Measurements from ENCODE around the gene FXR2. TPM values are rescaled to one million over a fixed set of nuclear protein-coding genes. Genes with fewer than 3 reads are reported as not detected.

FXR2 gene
- total and polyA plus RNA-seq, 4 donors: 6.8 to 18.3 (median 14.8) TPM

- WGBS: 41% methylated on average over 6 of the region's 6 CpGs
- Histone ChIP-seq H3K4me3 (ENCODE audit: low read depth in 1 of 3, low read length in 3 of 3) (no peak overlapping the region), H3K9me3 (ENCODE audit: control insufficient read depth in 4 of 4, low read length in 3 of 4) (no peaks in the 10 kb centered on the region), H3K4me1 (ENCODE audit: control insufficient read depth in 4 of 4, insufficient read depth in 4 of 4, low read length in 3 of 4) (peaks cover 15 to 42% (median 35%) of the 10 kb centered on the region in 4 donors), H3K27me3 (ENCODE audit: control insufficient read depth in 4 of 4, insufficient read depth in 4 of 4, low read length in 3 of 4) (no peaks in the 10 kb centered on the region), H3K27ac (ENCODE audit: low read depth in 1 of 2, low read length in 2 of 2) (peak overlapping the region; percentile 57 to 85), H3K9ac (ENCODE audit: low read depth in 1 of 2, low read length in 2 of 2) (no peak overlapping the region), H3K36me3 (ENCODE audit: control insufficient read depth in 4 of 4, insufficient read depth in 3 of 4, low read depth in 1 of 4, low read length in 3 of 4) (no peaks in the 10 kb centered on the region)
- DNase-seq (ENCODE audit: low spot score): peak; percentile 50
- TF ChIP-seq RAD21 (IDR thresholded peaks at IDR 0.05): peak; percentile 70 to 73
- TF ChIP-seq, protein P1, sequence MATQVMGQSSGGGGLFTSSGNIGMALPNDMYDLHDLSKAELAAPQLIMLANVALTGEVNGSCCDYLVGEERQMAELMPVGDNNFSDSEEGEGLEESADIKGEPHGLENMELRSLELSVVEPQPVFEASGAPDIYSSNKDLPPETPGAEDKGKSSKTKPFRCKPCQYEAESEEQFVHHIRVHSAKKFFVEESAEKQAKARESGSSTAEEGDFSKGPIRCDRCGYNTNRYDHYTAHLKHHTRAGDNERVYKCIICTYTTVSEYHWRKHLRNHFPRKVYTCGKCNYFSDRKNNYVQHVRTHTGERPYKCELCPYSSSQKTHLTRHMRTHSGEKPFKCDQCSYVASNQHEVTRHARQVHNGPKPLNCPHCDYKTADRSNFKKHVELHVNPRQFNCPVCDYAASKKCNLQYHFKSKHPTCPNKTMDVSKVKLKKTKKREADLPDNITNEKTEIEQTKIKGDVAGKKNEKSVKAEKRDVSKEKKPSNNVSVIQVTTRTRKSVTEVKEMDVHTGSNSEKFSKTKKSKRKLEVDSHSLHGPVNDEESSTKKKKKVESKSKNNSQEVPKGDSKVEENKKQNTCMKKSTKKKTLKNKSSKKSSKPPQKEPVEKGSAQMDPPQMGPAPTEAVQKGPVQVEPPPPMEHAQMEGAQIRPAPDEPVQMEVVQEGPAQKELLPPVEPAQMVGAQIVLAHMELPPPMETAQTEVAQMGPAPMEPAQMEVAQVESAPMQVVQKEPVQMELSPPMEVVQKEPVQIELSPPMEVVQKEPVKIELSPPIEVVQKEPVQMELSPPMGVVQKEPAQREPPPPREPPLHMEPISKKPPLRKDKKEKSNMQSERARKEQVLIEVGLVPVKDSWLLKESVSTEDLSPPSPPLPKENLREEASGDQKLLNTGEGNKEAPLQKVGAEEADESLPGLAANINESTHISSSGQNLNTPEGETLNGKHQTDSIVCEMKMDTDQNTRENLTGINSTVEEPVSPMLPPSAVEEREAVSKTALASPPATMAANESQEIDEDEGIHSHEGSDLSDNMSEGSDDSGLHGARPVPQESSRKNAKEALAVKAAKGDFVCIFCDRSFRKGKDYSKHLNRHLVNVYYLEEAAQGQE (IDR thresholded peaks at IDR 0.05): no peak
- TF ChIP-seq, protein P2, sequence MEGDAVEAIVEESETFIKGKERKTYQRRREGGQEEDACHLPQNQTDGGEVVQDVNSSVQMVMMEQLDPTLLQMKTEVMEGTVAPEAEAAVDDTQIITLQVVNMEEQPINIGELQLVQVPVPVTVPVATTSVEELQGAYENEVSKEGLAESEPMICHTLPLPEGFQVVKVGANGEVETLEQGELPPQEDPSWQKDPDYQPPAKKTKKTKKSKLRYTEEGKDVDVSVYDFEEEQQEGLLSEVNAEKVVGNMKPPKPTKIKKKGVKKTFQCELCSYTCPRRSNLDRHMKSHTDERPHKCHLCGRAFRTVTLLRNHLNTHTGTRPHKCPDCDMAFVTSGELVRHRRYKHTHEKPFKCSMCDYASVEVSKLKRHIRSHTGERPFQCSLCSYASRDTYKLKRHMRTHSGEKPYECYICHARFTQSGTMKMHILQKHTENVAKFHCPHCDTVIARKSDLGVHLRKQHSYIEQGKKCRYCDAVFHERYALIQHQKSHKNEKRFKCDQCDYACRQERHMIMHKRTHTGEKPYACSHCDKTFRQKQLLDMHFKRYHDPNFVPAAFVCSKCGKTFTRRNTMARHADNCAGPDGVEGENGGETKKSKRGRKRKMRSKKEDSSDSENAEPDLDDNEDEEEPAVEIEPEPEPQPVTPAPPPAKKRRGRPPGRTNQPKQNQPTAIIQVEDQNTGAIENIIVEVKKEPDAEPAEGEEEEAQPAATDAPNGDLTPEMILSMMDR (IDR thresholded peaks at IDR 0.05; ENCODE audit: low read depth, low read length, missing input control): peak; percentile 46
- no peak for TF ChIP-seq EGR1 (IDR thresholded peaks at IDR 0.05; ENCODE audit: low read depth in 2 of 2)
- no peak for TF ChIP-seq SP1 (IDR thresholded peaks at IDR 0.05)
Measured at GRCh38 chr17:7632492-7632894, 17.8 kb upstream of the FXR2 start.

DNA sequence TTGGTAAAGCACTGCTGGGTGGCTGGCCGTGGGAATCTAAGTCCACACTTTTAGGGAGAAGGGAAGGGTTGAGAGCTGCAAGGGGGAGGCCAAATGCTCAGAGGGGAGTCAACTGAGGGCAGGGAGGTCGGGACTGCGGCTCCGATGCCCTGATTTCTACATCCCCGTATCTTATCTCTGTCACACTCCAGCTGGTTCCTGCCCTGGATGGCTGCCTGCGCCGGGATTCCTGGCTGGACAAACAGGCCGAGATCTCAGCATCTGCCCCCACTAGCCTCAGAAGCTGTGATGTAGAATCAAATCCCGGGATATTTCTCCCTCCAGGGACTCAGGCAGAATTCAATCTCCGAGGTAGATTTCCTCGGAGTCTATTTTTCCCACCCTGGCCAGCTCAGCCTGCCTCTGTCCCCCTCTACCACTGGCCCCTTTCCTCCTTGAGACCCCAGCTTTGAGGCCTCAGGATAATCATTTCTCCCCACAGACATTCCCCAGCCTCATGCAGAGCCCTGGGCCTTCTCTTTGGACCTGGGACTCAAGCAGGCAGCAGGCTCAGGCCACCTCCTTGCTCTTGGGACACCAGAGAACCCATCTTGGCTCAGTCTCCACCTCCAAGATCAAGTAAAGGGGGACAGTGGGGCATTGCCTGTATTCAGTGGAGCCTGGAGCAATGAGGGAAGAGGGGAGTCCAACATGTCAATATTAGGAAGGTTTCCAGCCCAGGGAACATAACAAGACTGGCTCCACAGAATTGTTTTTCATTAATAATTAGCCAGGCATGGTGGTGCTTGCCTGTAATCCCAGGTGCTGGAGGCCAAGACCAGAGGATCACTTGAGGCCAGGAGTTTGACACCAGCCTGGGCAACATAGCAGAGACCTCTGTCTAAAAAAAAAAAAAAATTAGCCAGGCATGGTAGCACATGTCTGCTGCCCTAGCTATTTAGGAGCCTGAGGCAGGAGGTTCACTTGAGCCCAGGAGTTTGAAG lies 17.0 kb upstream of the FXR2 start:
- Histone ChIP-seq H3K9ac (ENCODE audit: low read depth in 1 of 2, low read length in 2 of 2) (peak overlapping the region in 1 of 2 donors; percentile 55), H3K27ac (ENCODE audit: low read depth in 1 of 2, low read length in 2 of 2) (peak overlapping the region; percentile 57 to 85), H3K27me3 (ENCODE audit: control insufficient read depth in 4 of 4, insufficient read depth in 4 of 4, low read length in 3 of 4) (no peaks in the 10 kb centered on the region), H3K9me3 (ENCODE audit: control insufficient read depth in 4 of 4, low read length in 3 of 4) (no peaks in the 10 kb centered on the region), H3K4me3 (ENCODE audit: low read depth in 1 of 3, low read length in 3 of 3) (no peak overlapping the region), H3K36me3 (ENCODE audit: control insufficient read depth in 4 of 4, insufficient read depth in 3 of 4, low read depth in 1 of 4, low read length in 3 of 4) (no peaks in the 10 kb centered on the region), H3K4me1 (ENCODE audit: control insufficient read depth in 4 of 4, insufficient read depth in 4 of 4, low read length in 3 of 4) (peaks cover 15 to 44% (median 38%) of the 10 kb centered on the region in 4 donors)
- DNase-seq (ENCODE audit: low spot score): no peak
- WGBS: 19% methylated on average over 11 of the region's 11 CpGs
- TF ChIP-seq YY1 (IDR thresholded peaks at IDR 0.05): no peak
- no peak for TF ChIP-seq NR2F2 (IDR thresholded peaks at IDR 0.05)
- TF ChIP-seq EGR1 (IDR thresholded peaks at IDR 0.05; ENCODE audit: low read depth in 2 of 2): no peak
- peak; percentile 24 to 54 for TF ChIP-seq HNF4A (conservative IDR thresholded peaks at IDR 0.05)
- no peak for TF ChIP-seq FOXA1 (IDR thresholded peaks at IDR 0.05)
- TF ChIP-seq TAF1 (conservative IDR thresholded peaks at IDR 0.05): no peak
- peak; percentile 41 for TF ChIP-seq SP1 (IDR thresholded peaks at IDR 0.05)
- TF ChIP-seq, protein P1 (IDR thresholded peaks at IDR 0.05): no peak
- peak; percentile 15 for TF ChIP-seq ZBTB33 (IDR thresholded peaks at IDR 0.05)
- no peak for TF ChIP-seq GABPA (IDR thresholded peaks at IDR 0.05 in 1 of 2, conservative IDR thresholded peaks at IDR 0.05 in 1 of 2)
- TF ChIP-seq, protein P3, sequence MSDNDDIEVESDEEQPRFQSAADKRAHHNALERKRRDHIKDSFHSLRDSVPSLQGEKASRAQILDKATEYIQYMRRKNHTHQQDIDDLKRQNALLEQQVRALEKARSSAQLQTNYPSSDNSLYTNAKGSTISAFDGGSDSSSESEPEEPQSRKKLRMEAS (IDR thresholded peaks at IDR 0.05): peak; percentile 30
- TF ChIP-seq JUND (IDR thresholded peaks at IDR 0.05): peak in 1 of 2 donors; percentile 6
- TF ChIP-seq RXRA (IDR thresholded peaks at IDR 0.05): peak; percentile 76 to 78
- TF ChIP-seq FOXA2 (IDR thresholded peaks at IDR 0.05): no peak
- peak in 1 of 2 donors; percentile 8 for TF ChIP-seq RAD21 (IDR thresholded peaks at IDR 0.05)

Data from liver (tissue), 9 donors.